ENCODE data around the gene KRT8. TPM values are rescaled to one million over a fixed set of nuclear protein-coding genes. Genes with fewer than 3 reads are reported as not detected.

The KRT8 gene
- total RNA-seq, 2 experiments from 2014 or later = 0.26 to 0.41 TPM

- CTCF ChIA-PET = no interaction called here
- H3K36me3 Mint-ChIP-seq = no peaks in the 10 kb centered on the region
- ATAC-seq = no peak
- no peak overlapping the region for H3K4me3 Mint-ChIP-seq
- DNase-seq = no peak
- no peaks in the 10 kb centered on the region for H3K4me1 Mint-ChIP-seq
- H3K27me3 Mint-ChIP-seq = peaks cover 17% of the 10 kb centered on the region
- H3K9me3 Mint-ChIP-seq (ENCODE audit: low read depth) = no peaks in the 10 kb centered on the region
- no peak overlapping the region for H3K27ac Mint-ChIP-seq
Measured at GRCh38 chr12:52918351-52918750, 13.5 kb upstream of the KRT8 start.

GRCh38 chr12:52917800-52918199, 12.9 kb upstream of the KRT8 start:
- peak overlapping the region; percentile 24 for H3K27ac Mint-ChIP-seq
- no peaks in the 10 kb centered on the region for H3K36me3 Mint-ChIP-seq
- no peaks in the 10 kb centered on the region for H3K9me3 Mint-ChIP-seq (ENCODE audit: low read depth)
- H3K4me1 Mint-ChIP-seq = no peaks in the 10 kb centered on the region
- H3K4me3 Mint-ChIP-seq = no peak overlapping the region
- CTCF ChIA-PET = no interaction called here
- DNase-seq (no peak), ATAC-seq (no peak)
- H3K27me3 Mint-ChIP-seq = peaks cover 17% of the 10 kb centered on the region

GRCh38 chr12:52916216-52916615, 11.3 kb upstream of the KRT8 start:
- Mint-ChIP-seq H3K27ac (no peak overlapping the region), H3K9me3 (ENCODE audit: low read depth) (no peaks in the 10 kb centered on the region)
- ATAC-seq = no peak

GRCh38 chr12:52915637-52916036, 10.8 kb upstream of the KRT8 start:
- Mint-ChIP-seq H3K27me3 (peaks cover 16% of the 10 kb centered on the region), H3K9me3 (ENCODE audit: low read depth) (no peaks in the 10 kb centered on the region), H3K36me3 (no peaks in the 10 kb centered on the region), H3K4me1 (no peaks in the 10 kb centered on the region), H3K4me3 (no peak overlapping the region), H3K27ac (no peak overlapping the region)
- DNase-seq = no peak
- CTCF ChIA-PET = interaction anchor here (1.2 kb wide), 2 partner anchors 31 to 65 kb away, joined by 5 to 6 read pairs; no protein-coding TSS in a partner anchor
- ATAC-seq = no peak

More at GRCh38 chr12:52916216-52916615, 11.3 kb upstream of the KRT8 start:
- Mint-ChIP-seq H3K4me3 (no peak overlapping the region), H3K36me3 (no peaks in the 10 kb centered on the region), H3K27me3 (peaks cover 17% of the 10 kb centered on the region), H3K4me1 (no peaks in the 10 kb centered on the region)
- CTCF ChIA-PET = interaction anchor here (1.2 kb wide), 2 partner anchors 31 to 65 kb away, joined by 5 to 6 read pairs; no protein-coding TSS in a partner anchor
- DNase-seq = no peak

- H3K4me1 Mint-ChIP-seq = no peaks in the 10 kb centered on the region
- H3K36me3 Mint-ChIP-seq = no peaks in the 10 kb centered on the region
- no peak for DNase-seq
- CTCF ChIA-PET = interaction anchor here (0.8 kb wide), 1 partner anchor 66 kb away, joined by 3 read pairs; no protein-coding TSS in a partner anchor
- peaks cover 13% of the 10 kb centered on the region for H3K27me3 Mint-ChIP-seq
- ATAC-seq = no peak
- H3K4me3 Mint-ChIP-seq = no peak overlapping the region
- no peak overlapping the region for H3K27ac Mint-ChIP-seq
- no peaks in the 10 kb centered on the region for H3K9me3 Mint-ChIP-seq (ENCODE audit: low read depth)
Measured at GRCh38 chr12:52914576-52915121, 9.8 kb upstream of the KRT8 start.

- ATAC-seq (no peak), DNase-seq (no peak)
- Mint-ChIP-seq H3K36me3 (no peaks in the 10 kb centered on the region), H3K27ac (no peak overlapping the region), H3K27me3 (peaks cover 10% of the 10 kb centered on the region), H3K9me3 (ENCODE audit: low read depth) (no peaks in the 10 kb centered on the region), H3K4me1 (no peaks in the 10 kb centered on the region), H3K4me3 (no peak overlapping the region)
- CTCF ChIA-PET = no interaction called here
Measured at GRCh38 chr12:52913431-52913821, 8.6 kb upstream of the KRT8 start.

GRCh38 chr12:52912711-52913430, 8.0 kb upstream of the KRT8 start:
- Mint-ChIP-seq H3K27ac (no peak overlapping the region), H3K4me1 (no peaks in the 10 kb centered on the region), H3K4me3 (no peak overlapping the region), H3K9me3 (ENCODE audit: low read depth) (no peaks in the 10 kb centered on the region), H3K27me3 (peaks cover 7% of the 10 kb centered on the region), H3K36me3 (no peaks in the 10 kb centered on the region)
- DNase-seq (no peak), ATAC-seq (no peak)
- CTCF ChIA-PET = no interaction called here

- Mint-ChIP-seq H3K9me3 (ENCODE audit: low read depth) (no peaks in the 10 kb centered on the region), H3K27me3 (no peaks in the 10 kb centered on the region), H3K4me1 (no peaks in the 10 kb centered on the region), H3K27ac (no peak overlapping the region), H3K4me3 (no peak overlapping the region), H3K36me3 (no peaks in the 10 kb centered on the region)
- CTCF ChIA-PET = interaction anchor here (1.1 to 1.3 kb wide), 2 partner anchors 25 to 137 kb away, joined by 3 read pairs; no protein-coding TSS in a partner anchor
- DNase-seq = no peak
- no peak for ATAC-seq
Measured at GRCh38 chr12:52910248-52910883, 5.5 kb upstream of the KRT8 start.

- Mint-ChIP-seq H3K27me3 (no peaks in the 10 kb centered on the region), H3K9me3 (ENCODE audit: low read depth) (no peaks in the 10 kb centered on the region), H3K4me1 (no peaks in the 10 kb centered on the region), H3K4me3 (no peak overlapping the region), H3K27ac (no peak overlapping the region), H3K36me3 (no peaks in the 10 kb centered on the region)
- CTCF ChIA-PET = interaction anchor here (0.8 to 1.8 kb wide), 4 partner anchors 25 to 788 kb away, joined by 3 to 5 read pairs (median 3); no protein-coding TSS in a partner anchor
- ATAC-seq = no peak
- DNase-seq = no peak
Measured at GRCh38 chr12:52909796-52910195, 4.9 kb upstream of the KRT8 start.

- Mint-ChIP-seq H3K36me3 (no peaks in the 10 kb centered on the region), H3K27me3 (no peaks in the 10 kb centered on the region), H3K27ac (no peak overlapping the region), H3K4me3 (no peak overlapping the region), H3K9me3 (ENCODE audit: low read depth) (no peaks in the 10 kb centered on the region), H3K4me1 (no peaks in the 10 kb centered on the region)
- CTCF ChIA-PET = interaction anchor here (0.8 to 1.9 kb wide), 4 partner anchors 30 to 788 kb away, joined by 3 to 5 read pairs (median 4); no protein-coding TSS in a partner anchor
- DNase-seq (no peak), ATAC-seq (no peak)
Measured at GRCh38 chr12:52909331-52909730, 4.5 kb upstream of the KRT8 start.

GRCh38 chr12:52907092-52907810, 2.4 kb upstream of the KRT8 start:
- Mint-ChIP-seq H3K27me3 (no peaks in the 10 kb centered on the region), H3K27ac (no peak overlapping the region), H3K4me1 (peaks cover 4% of the 10 kb centered on the region), H3K4me3 (no peak overlapping the region), H3K9me3 (ENCODE audit: low read depth) (no peaks in the 10 kb centered on the region), H3K36me3 (no peaks in the 10 kb centered on the region)
- DNase-seq = no peak
- no peak for ATAC-seq
- CTCF ChIA-PET = interaction anchor here (3.9 kb wide), 1 partner anchor 23 kb away, joined by 16 read pairs; no protein-coding TSS in a partner anchor

- DNase-seq (no peak), ATAC-seq (no peak)
- Mint-ChIP-seq H3K9me3 (ENCODE audit: low read depth) (no peaks in the 10 kb centered on the region), H3K27ac (no peak overlapping the region), H3K36me3 (no peaks in the 10 kb centered on the region), H3K27me3 (no peaks in the 10 kb centered on the region), H3K4me1 (peaks cover 4% of the 10 kb centered on the region), H3K4me3 (no peak overlapping the region)
- CTCF ChIA-PET = interaction anchor here (3.9 kb wide), 1 partner anchor 22 kb away, joined by 16 read pairs; no protein-coding TSS in a partner anchor
Measured at GRCh38 chr12:52906191-52906601, 1.3 kb upstream of the KRT8 start.

- Mint-ChIP-seq H3K27me3 (no peaks in the 10 kb centered on the region), H3K27ac (peak overlapping the region; percentile 74), H3K4me1 (peaks cover 4% of the 10 kb centered on the region), H3K9me3 (ENCODE audit: low read depth) (no peaks in the 10 kb centered on the region), H3K4me3 (peak overlapping the region; percentile 51), H3K36me3 (no peaks in the 10 kb centered on the region)
- CTCF ChIA-PET = interaction anchor here (3.9 kb wide), 1 partner anchor 19 kb away, joined by 16 read pairs; no protein-coding TSS in a partner anchor
- DNase-seq (peak; percentile 63), ATAC-seq (peak; percentile 77)
Measured at GRCh38 chr12:52903855-52904508, 894 bp downstream of the KRT8 start.
